Ecto neural progenitor cell (in vitro differentiated cells): ENCODE data around the gene NAPSA.
"Not testable (repeated sequence)": the region's sequence is repeated elsewhere in the genome, so short reads cannot be mapped to it uniquely, and the experiment has no call there.

ENCODE experiments used
- DNase-seq: peaks from one replicate; pipeline ENCODE4 v3.0.0-alpha.2; 2018; ENCODE audit warnings: low spot score

NAPSA gene

GRCh38 chr19:50330365-50331078 is 34.9 kb downstream of the NAPSA start:
- peak; percentile 96 for DNase-seq

GRCh38 chr19:50329926-50330294 is 35.5 kb downstream of the NAPSA start:
- DNase-seq, result not testable (repeated sequence)

- DNase-seq, result peak; percentile 99
Observed at GRCh38 chr19:50329146-50329925, 36.1 kb downstream of the NAPSA start, which contains the start of gene KCNC3. Gene KCNC3 (minus strand): TSS chr19:50329377. CDS start chr19:50329082, 295 bp downstream.

- no peak for DNase-seq
Observed at GRCh38 chr19:50328873-50329145, 36.6 kb downstream of the NAPSA start.

- DNase-seq, result peak; percentile 74
Observed at GRCh38 chr19:50328224-50328872, 37.1 kb downstream of the NAPSA start.

GRCh38 chr19:50327461-50328223 is 37.8 kb downstream of the NAPSA start:
- no peak for DNase-seq

GRCh38 chr19:50327013-50327412 is 38.4 kb downstream of the NAPSA start:
- no peak for DNase-seq

- DNase-seq, result no peak
Observed at GRCh38 chr19:50326101-50326664, 39.3 kb downstream of the NAPSA start.

- DNase-seq, result peak; percentile 98
Observed at GRCh38 chr19:50325310-50326100, 39.9 kb downstream of the NAPSA start.

- DNase-seq, result no peak
Observed at GRCh38 chr19:50324331-50324730, 41.1 kb downstream of the NAPSA start.

GRCh38 chr19:50323782-50324133 is 41.7 kb downstream of the NAPSA start:
- no peak for DNase-seq

- no peak for DNase-seq
Observed at GRCh38 chr19:50322931-50323781, 42.3 kb downstream of the NAPSA start.

- DNase-seq, result no peak
Observed at GRCh38 chr19:50322234-50322633, 43.2 kb downstream of the NAPSA start.

GRCh38 chr19:50321831-50322230 is 43.6 kb downstream of the NAPSA start:
- no peak for DNase-seq

- no peak for DNase-seq
Observed at GRCh38 chr19:50320596-50320995, 44.8 kb downstream of the NAPSA start.

GRCh38 chr19:50320051-50320450 is 45.4 kb downstream of the NAPSA start:
- no peak for DNase-seq

GRCh38 chr19:50319156-50319555 is 46.3 kb downstream of the NAPSA start:
- DNase-seq, result no peak

GRCh38 chr19:50318438-50318837 is 47.0 kb downstream of the NAPSA start:
- DNase-seq, result no peak

- no peak for DNase-seq
Observed at GRCh38 chr19:50317115-50317514, 48.3 kb downstream of the NAPSA start.

GRCh38 chr19:50315773-50316448 is 49.5 kb downstream of the NAPSA start:
- peak; percentile 76 for DNase-seq
